IMR-90 (cell line): ENCODE data around the gene C2CD4B. TPM values are rescaled to one million over a fixed set of nuclear protein-coding genes. Genes with fewer than 3 reads are reported as not detected.

Experiments
- ATAC-seq: fragments of 200-7000 bp; cut with Tn5 transposase; 2 replicates; pipeline ENCODE4 v1.9.1; 2020; ENCODE audit warnings: low read depth, mild to moderate bottlenecking, moderate library complexity
- BruUV-seq: library from RNA; stranded (reverse); fragments of 400-500 nt; replicated peaks from 2 replicates; lab custom pipeline; 2021; lab: Mats Ljungman, UMichigan
- CTCF ChIA-PET: fragments of 300-600 bp; formaldehyde crosslinking; extraction: SDS; loops from one replicate; lab custom pipeline; 2021; ENCODE audit warnings: antibody characterized with exemption; lab: Yijun Ruan, JAX
- POLR2A ChIA-PET: fragments of 300-600 bp; sonication (Branson Sonifier 250); formaldehyde crosslinking; loops from one replicate; lab custom pipeline; 2022; ENCODE audit warnings: antibody characterized with exemption; ENCODE audit not compliant: unreplicated experiment; lab: Charles Lee
- DNase-seq: peaks from one replicate; pipeline ENCODE4 v3.0.0; 2013
- H2AFZ ChIP-seq: replicated peaks from 2 replicates; pipeline ENCODE3; 2013; ENCODE audit warnings: low read length, mild to moderate bottlenecking; ENCODE audit not compliant: poor library complexity
- H2AK5ac ChIP-seq: 2 replicates; pipeline ENCODE4 v1.6.1; 2013; ENCODE audit warnings: low read depth, low read length, inconsistent platforms
- H2AK9ac ChIP-seq: replicated peaks from 2 replicates; pipeline ENCODE3; 2013; ENCODE audit warnings: mild to moderate bottlenecking, low read depth, low read length, moderate library complexity; ENCODE audit not compliant: poor library complexity
- H2BK120ac ChIP-seq: 2 replicates; pipeline ENCODE4 v1.6.1; 2013; ENCODE audit warnings: low read depth, low read length, inconsistent platforms
- H2BK15ac ChIP-seq: 3 replicates; pipeline ENCODE4 v1.6.1; 2013; ENCODE audit warnings: low read depth, low read length, inconsistent platforms
- H2BK20ac ChIP-seq: 2 replicates; pipeline ENCODE4 v1.6.1; 2013; ENCODE audit warnings: low read depth, mild to moderate bottlenecking, inconsistent platforms, low read length, moderate library complexity
- H2BK5ac ChIP-seq: 2 replicates; pipeline ENCODE4 v1.6.1; 2013; ENCODE audit warnings: mild to moderate bottlenecking, low read depth, low read length, inconsistent platforms; ENCODE audit not compliant: poor library complexity, severe bottlenecking
- H3K14ac ChIP-seq: replicated peaks from 2 replicates; pipeline ENCODE4 v1.6.1; 2013; ENCODE audit warnings: low read depth, low read length, inconsistent platforms
- H3K18ac ChIP-seq: 2 replicates; pipeline ENCODE4 v1.6.1; 2013; ENCODE audit warnings: low read depth, low read length, control low read depth
- H3K23ac ChIP-seq: 2 replicates; pipeline ENCODE4 v1.6.1; 2013; ENCODE audit warnings: low read depth, low read length, inconsistent platforms
- H3K27ac ChIP-seq: 2 replicates; pipeline ENCODE4 v1.5.1; 2013; ENCODE audit warnings: mild to moderate bottlenecking, control low read depth, low read length; ENCODE audit not compliant: insufficient read depth
- H3K27me3 ChIP-seq: 2 replicates; pipeline ENCODE4 v1.6.1; 2013; ENCODE audit warnings: low read length; ENCODE audit not compliant: control insufficient read depth, insufficient read depth
- H3K36me3 ChIP-seq: 2 replicates; pipeline ENCODE4 v1.6.1; 2013; ENCODE audit warnings: low read length, mixed read lengths; ENCODE audit not compliant: control insufficient read depth, insufficient read depth
- H3K4ac ChIP-seq: 2 replicates; pipeline ENCODE4 v1.6.1; 2013; ENCODE audit warnings: low read depth, low read length, inconsistent platforms
- H3K4me1 ChIP-seq: 2 replicates; pipeline ENCODE4 v1.6.1; 2013; ENCODE audit warnings: low read length, mixed read lengths; ENCODE audit not compliant: control insufficient read depth, insufficient read depth
- H3K4me2 ChIP-seq: 2 replicates; pipeline ENCODE4 v1.6.1; 2013; ENCODE audit warnings: low read depth, mild to moderate bottlenecking, control low read depth, low read length, moderate library complexity
- H3K4me3 ChIP-seq: 2 replicates; pipeline ENCODE4 v1.5.1; 2013; ENCODE audit warnings: low read depth, mild to moderate bottlenecking, control low read depth, low read length, moderate library complexity; ENCODE audit not compliant: insufficient read depth
- H3K56ac ChIP-seq: 2 replicates; pipeline ENCODE4 v1.6.1; 2013; ENCODE audit warnings: low read length, inconsistent platforms; ENCODE audit not compliant: insufficient read depth; ENCODE audit errors: extremely low read depth
- H3K79me1 ChIP-seq, 2 experiments: 2 replicates each; pipeline ENCODE4 v1.6.1; 2013; ENCODE audit warnings: low read length in 2 of 2, inconsistent platforms in 1 of 2, low read depth in 1 of 2
- H3K9ac ChIP-seq: 2 replicates; pipeline ENCODE4 v1.6.1; 2013; ENCODE audit warnings: low read depth, low read length, control low read depth
- H3K9me1 ChIP-seq: 2 replicates; pipeline ENCODE4 v1.6.1; 2013; ENCODE audit warnings: low read length, inconsistent platforms; ENCODE audit not compliant: insufficient read depth
- H3K9me3 ChIP-seq: 2 replicates; pipeline ENCODE4 v1.6.1; 2013; ENCODE audit warnings: low read length; ENCODE audit not compliant: control insufficient read depth, insufficient read depth
- H4K20me1 ChIP-seq: 2 replicates; pipeline ENCODE4 v1.6.1; 2013; ENCODE audit warnings: low read length, inconsistent platforms; ENCODE audit not compliant: insufficient read depth
- H4K5ac ChIP-seq: 2 replicates; pipeline ENCODE4 v1.6.1; 2013; ENCODE audit warnings: mild to moderate bottlenecking, low read depth, low read length, control low read depth
- H4K8ac ChIP-seq, 2 experiments: 2 replicates each; pipeline ENCODE4 v1.6.1; 2013; ENCODE audit warnings: low read depth in 2 of 2, low read length in 2 of 2, control low read depth in 1 of 2, inconsistent platforms in 1 of 2
- H4K91ac ChIP-seq: 2 replicates; pipeline ENCODE4 v1.6.1; 2013; ENCODE audit warnings: low read depth, low read length, inconsistent platforms; ENCODE audit not compliant: insufficient read depth
- CHD1 ChIP-seq: IDR thresholded peaks from 2 replicates; pipeline ENCODE4 v1.6.1; 2012; ENCODE audit warnings: low read depth, low read length, improper control_type of control experiment
- CTCF ChIP-seq: conservative IDR thresholded peaks from 2 replicates; pipeline ENCODE4 v1.5.1; 2012; ENCODE audit warnings: mild to moderate bottlenecking, low read depth, low read length, improper control_type of control experiment
- FOS ChIP-seq: fragments of 150-350 bp; IDR thresholded peaks from 2 replicates; pipeline ENCODE4 v1.6.1; 2016; ENCODE audit warnings: low read depth, low read length
- MAFK ChIP-seq: IDR thresholded peaks from 2 replicates; pipeline ENCODE4 v1.6.1; 2012; ENCODE audit warnings: low read depth, low read length, improper control_type of control experiment
- MAZ ChIP-seq: IDR thresholded peaks from 2 replicates; pipeline ENCODE4 v1.6.1; 2012; ENCODE audit warnings: low read depth, mild to moderate bottlenecking, low read length, improper control_type of control experiment, moderate library complexity, borderline replicate concordance
- NFE2L2 ChIP-seq: fragments of 150-350 bp; IDR thresholded peaks from 2 replicates; pipeline ENCODE4 v1.6.1; 2016; ENCODE audit warnings: low read depth, mild to moderate bottlenecking, low read length
- POLR2A ChIP-seq: IDR thresholded peaks from 2 replicates; pipeline ENCODE4 v1.6.1; 2012; ENCODE audit warnings: mild to moderate bottlenecking, low read depth, low read length
- RAD21 ChIP-seq: IDR thresholded peaks from 2 replicates; pipeline ENCODE4 v1.6.1; 2012; ENCODE audit warnings: low read length, improper control_type of control experiment
- RCOR1 ChIP-seq: IDR thresholded peaks from 2 replicates; pipeline ENCODE4 v1.6.1; 2012; ENCODE audit warnings: mild to moderate bottlenecking, low read length, improper control_type of control experiment; ENCODE audit not compliant: insufficient replicate concordance
- WGBS, 2 experiments: methylation state at CpG; one replicate each; pipeline versions ENCODE4 v1.1.5 to v1.1.7; 2013; ENCODE audit warnings: missing lambda C conversion rate in 2 of 2; ENCODE audit not compliant: insufficient read length in 1 of 2; ENCODE audit errors: extremely low coverage in 2 of 2; 5-methylcytosine and 5-hydroxymethylcytosine counted together
- dilution Hi-C: fragments of 300-500 bp; cut with HindIII; formaldehyde crosslinking; loops from one replicate; pipeline ENCODE4 v1.14.3; 2018; ENCODE audit warnings: low sequenced_read_pairs; ENCODE audit not compliant: unreplicated experiment
- in situ Hi-C: fragments of 300-500 bp; cut with MboI; formaldehyde crosslinking; loops from 3 replicates; pipeline ENCODE4 v1.14.3; 2019; ENCODE audit warnings: low sequenced_read_pairs, inconsistent platforms, mixed read lengths
- intact Hi-C: fragments of 100-400 bp; cut with micrococcal nuclease; formaldehyde crosslinking; loops from 2 replicates; pipeline ENCODE4 v1.10.0; 2022
- polyA plus RNA-seq, 3 experiments: library from polyadenylated mRNA; depleted of rRNA; stranded (reverse); fragments of >200 nt; gene quantifications; 2 replicates each; pipeline ENCODE4 v1.2.3, GENCODE V29; 2012; ENCODE audit warnings: low replicate concordance in 1 of 3
- total RNA-seq: library from RNA; depleted of rRNA; stranded (reverse); fragments of >200 nt; gene quantifications from 2 replicates; pipeline ENCODE4 v1.2.3, GENCODE V29; 2012

Gene C2CD4B
- total and polyA plus RNA-seq, 2 of the 4 experiments (the other 2 are of a cell fraction), result not detected

DNA sequence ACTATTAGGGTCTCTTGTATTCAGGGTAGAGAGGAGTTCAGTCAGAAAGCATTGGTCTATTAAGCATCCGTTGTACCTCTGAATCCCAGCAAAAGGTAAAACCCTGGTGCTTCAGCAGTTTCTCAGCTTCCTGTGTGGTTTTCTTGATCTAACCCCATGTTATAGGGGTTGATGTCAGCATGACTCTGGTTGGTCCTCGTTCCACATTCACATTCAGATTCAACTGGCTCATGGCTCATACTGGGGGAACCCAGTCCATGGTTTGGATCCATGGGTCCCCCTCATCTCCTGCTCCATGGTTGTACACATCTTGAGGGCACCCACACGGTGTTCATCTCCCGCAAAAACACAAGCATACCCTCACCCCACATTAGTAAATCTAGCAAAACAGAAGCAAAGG lies 47.7 kb upstream of the C2CD4B start:
- H3K4me1 ChIP-seq, result no peaks in the 10 kb centered on the region
- TF ChIP-seq RCOR1 (no peak), NFE2L2 (no peak), CHD1 (no peak), MAZ (no peak), CTCF (no peak), FOS (no peak), MAFK (no peak), RAD21 (no peak), POLR2A (no peak)
- no peak overlapping the region for H2BK120ac ChIP-seq
- ATAC-seq, result no peak
- intact Hi-C loops (no loop called here), in situ Hi-C loops (no loop called here), dilution Hi-C loops (no loop called here)
- H3K9ac ChIP-seq, result no peak overlapping the region
- no TSS peak for BruUV-seq
- ChIA-PET CTCF (no interaction called here), POLR2A (no interaction called here)
- no peak overlapping the region for H3K27ac ChIP-seq
- H2BK15ac ChIP-seq, result no peak overlapping the region
- no peak overlapping the region for H2AK9ac ChIP-seq
- no peak overlapping the region for H4K91ac ChIP-seq
- no CpG with 5 or more reads among the region's 4 CpGs for WGBS, 2 experiments
- H3K14ac ChIP-seq, result no peak overlapping the region
- no peaks in the 10 kb centered on the region for H3K36me3 ChIP-seq
- no peak overlapping the region for H2AK5ac ChIP-seq
- DNase-seq, result no peak
- H4K8ac ChIP-seq, result no peak overlapping the region
- H3K4me3 ChIP-seq, result no peak overlapping the region
- no peaks in the 10 kb centered on the region for H3K79me1 ChIP-seq
- no peaks in the 10 kb centered on the region for H4K20me1 ChIP-seq
- no peak overlapping the region for H2AFZ ChIP-seq
- no peaks in the 10 kb centered on the region for H3K27me3 ChIP-seq
- H3K9me1 ChIP-seq, result no peaks in the 10 kb centered on the region
- no peak overlapping the region for H2BK20ac ChIP-seq
- no peak overlapping the region for H3K23ac ChIP-seq
- H3K4me2 ChIP-seq, result no peak overlapping the region
- H3K56ac ChIP-seq, result no peak overlapping the region
- peaks cover 7% of the 10 kb centered on the region for H3K9me3 ChIP-seq
- no peak overlapping the region for H4K5ac ChIP-seq
- H3K18ac ChIP-seq, result no peak overlapping the region
- H3K4ac ChIP-seq, result no peak overlapping the region
- no peak overlapping the region for H2BK5ac ChIP-seq
